Smooth muscle cell (in vitro differentiated cells): ENCODE measurements around the gene PIK3CG. TPM values are rescaled to one million over a fixed set of nuclear protein-coding genes. Genes with fewer than 3 reads are reported as not detected.

Source experiments
- DNase-seq: peaks from one replicate; lab custom pipeline; 2025; ENCODE audit not compliant: unreplicated experiment; lab: John Stamatoyannopoulos, UW
- H2AFZ ChIP-seq: fragments of 200-600 bp; sonication (generic); 2 replicates; pipeline ENCODE4 v1.6.0; 2016; ENCODE audit warnings: antibody characterized with exemption, low read depth, mild to moderate bottlenecking
- H3F3A ChIP-seq: fragments of 200-600 bp; sonication (generic); 2 replicates; pipeline ENCODE4 v1.6.0; 2017; ENCODE audit warnings: antibody characterized with exemption, low read depth
- H3K27ac ChIP-seq: fragments of 200-600 bp; sonication (generic); 2 replicates; pipeline ENCODE4 v1.5.1; 2016; ENCODE audit warnings: low read depth, mild to moderate bottlenecking
- H3K27me3 ChIP-seq: fragments of 200-600 bp; sonication (generic); 2 replicates; pipeline ENCODE4 v1.6.1; 2016; ENCODE audit warnings: low read depth, mild to moderate bottlenecking
- H3K36me3 ChIP-seq: fragments of 200-600 bp; sonication (generic); 2 replicates; pipeline ENCODE4 v1.5.1; 2016; ENCODE audit warnings: low read depth
- H3K4me1 ChIP-seq: fragments of 200-600 bp; sonication (generic); 2 replicates; pipeline ENCODE4 v1.5.1; 2016; ENCODE audit warnings: low read depth
- H3K4me2 ChIP-seq: fragments of 200-600 bp; sonication (generic); 2 replicates; pipeline ENCODE4 v1.6.0; 2016; ENCODE audit warnings: mild to moderate bottlenecking
- H3K4me3 ChIP-seq: fragments of 200-600 bp; sonication (generic); 2 replicates; pipeline ENCODE4 v1.5.1; 2016; ENCODE audit warnings: mild to moderate bottlenecking
- H3K79me2 ChIP-seq: fragments of 200-600 bp; sonication (generic); 2 replicates; pipeline ENCODE4 v1.6.0; 2016; ENCODE audit warnings: low read depth, mild to moderate bottlenecking
- H3K9ac ChIP-seq: fragments of 200-600 bp; sonication (generic); 2 replicates; pipeline ENCODE4 v1.6.0; 2016; ENCODE audit warnings: low read depth
- H3K9me3 ChIP-seq: fragments of 200-600 bp; sonication (generic); replicated peaks from 2 replicates; pipeline ENCODE4 v1.5.1; 2016; ENCODE audit warnings: low read depth
- H4K20me1 ChIP-seq: fragments of 200-600 bp; sonication (generic); 2 replicates; pipeline ENCODE4 v1.6.0; 2016; ENCODE audit warnings: low read depth
- WGBS: methylation state at CpG from one replicate; pipeline ENCODE4 v1.1.7; 2016; ENCODE audit warnings: low lambda C conversion rate; 5-methylcytosine and 5-hydroxymethylcytosine counted together
- polyA plus RNA-seq: library from polyadenylated mRNA; unstranded; fragments of >200 nt; fragmentation: Nextera tagmentation; extraction: Ambion mirVana; gene quantifications from 2 replicates; pipeline ENCODE4 v1.2.1, GENCODE V29; 2016
- total RNA-seq: library from RNA; depleted of rRNA; stranded (reverse); fragments of >200 nt; gene quantifications from 2 replicates; pipeline ENCODE4 v1.2.3, GENCODE V29; 2014
- TF ChIP-seq, protein P1 (sequence below): fragments of 200-600 bp; sonication (generic); IDR thresholded peaks from 2 replicates; pipeline ENCODE4 v1.5.1; 2017; ENCODE audit warnings: borderline replicate concordance, mild to moderate bottlenecking, antibody characterized with exemption; ENCODE audit not compliant: insufficient read depth, poor library complexity, severe bottlenecking

PIK3CG gene
- total and polyA plus RNA-seq, 2 experiments from 2014 or later = not detected

DNA sequence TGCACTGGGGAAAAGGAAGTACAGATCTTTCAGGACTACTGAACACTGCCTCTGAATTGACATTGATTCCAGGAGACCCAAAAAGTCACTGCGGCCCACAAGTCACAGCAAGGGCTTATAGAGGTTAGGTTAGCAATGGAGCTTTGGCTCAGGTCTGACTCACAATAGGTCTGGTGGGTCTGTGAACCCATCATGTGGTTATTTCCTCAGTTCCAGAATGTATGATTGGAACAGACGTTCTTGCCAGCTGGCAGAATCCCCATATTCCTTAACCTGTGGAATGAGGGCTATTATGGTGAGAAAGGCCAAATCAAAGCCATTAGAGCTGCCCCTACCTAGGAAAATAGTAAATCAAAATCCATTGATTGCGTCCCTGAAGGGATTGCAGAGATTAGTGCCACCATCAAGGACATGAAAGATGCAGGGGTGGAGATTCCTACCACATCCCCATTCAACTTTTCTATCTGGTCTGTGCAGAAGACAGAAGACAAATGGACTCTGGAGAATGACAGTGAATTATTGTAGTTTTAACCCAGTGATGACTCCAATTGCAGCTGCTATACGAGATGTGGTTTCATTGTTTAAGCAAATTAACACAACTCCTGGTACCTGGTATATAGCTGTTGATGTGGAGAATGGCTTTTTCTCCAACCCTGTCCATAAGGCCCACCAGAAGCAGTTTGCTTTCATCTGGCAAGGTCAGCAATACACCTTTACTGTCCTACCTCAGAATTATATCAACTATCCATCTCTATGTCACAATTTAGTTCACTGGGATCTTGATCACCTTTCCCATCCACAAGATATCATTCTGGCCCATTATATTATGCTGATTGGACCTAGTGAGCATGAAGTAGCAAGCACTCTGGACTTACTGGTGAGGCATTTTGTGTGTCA, 44.5 kb upstream of the PIK3CG start:
- Histone ChIP-seq H3K9me3 (no peaks in the 10 kb centered on the region), H3F3A (no peaks in the 10 kb centered on the region), H3K4me1 (no peaks in the 10 kb centered on the region), H4K20me1 (no peaks in the 10 kb centered on the region), H3K9ac (no peak overlapping the region), H3K79me2 (no peaks in the 10 kb centered on the region), H3K4me3 (no peak overlapping the region), H3K27me3 (no peaks in the 10 kb centered on the region), H2AFZ (no peak overlapping the region), H3K27ac (no peak overlapping the region), H3K36me3 (no peaks in the 10 kb centered on the region), H3K4me2 (no peak overlapping the region)
- no peak for DNase-seq
- TF ChIP-seq, protein P1, sequence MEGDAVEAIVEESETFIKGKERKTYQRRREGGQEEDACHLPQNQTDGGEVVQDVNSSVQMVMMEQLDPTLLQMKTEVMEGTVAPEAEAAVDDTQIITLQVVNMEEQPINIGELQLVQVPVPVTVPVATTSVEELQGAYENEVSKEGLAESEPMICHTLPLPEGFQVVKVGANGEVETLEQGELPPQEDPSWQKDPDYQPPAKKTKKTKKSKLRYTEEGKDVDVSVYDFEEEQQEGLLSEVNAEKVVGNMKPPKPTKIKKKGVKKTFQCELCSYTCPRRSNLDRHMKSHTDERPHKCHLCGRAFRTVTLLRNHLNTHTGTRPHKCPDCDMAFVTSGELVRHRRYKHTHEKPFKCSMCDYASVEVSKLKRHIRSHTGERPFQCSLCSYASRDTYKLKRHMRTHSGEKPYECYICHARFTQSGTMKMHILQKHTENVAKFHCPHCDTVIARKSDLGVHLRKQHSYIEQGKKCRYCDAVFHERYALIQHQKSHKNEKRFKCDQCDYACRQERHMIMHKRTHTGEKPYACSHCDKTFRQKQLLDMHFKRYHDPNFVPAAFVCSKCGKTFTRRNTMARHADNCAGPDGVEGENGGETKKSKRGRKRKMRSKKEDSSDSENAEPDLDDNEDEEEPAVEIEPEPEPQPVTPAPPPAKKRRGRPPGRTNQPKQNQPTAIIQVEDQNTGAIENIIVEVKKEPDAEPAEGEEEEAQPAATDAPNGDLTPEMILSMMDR = no peak
- 70% methylated on average over 4 of the region's 4 CpGs for WGBS

DNA sequence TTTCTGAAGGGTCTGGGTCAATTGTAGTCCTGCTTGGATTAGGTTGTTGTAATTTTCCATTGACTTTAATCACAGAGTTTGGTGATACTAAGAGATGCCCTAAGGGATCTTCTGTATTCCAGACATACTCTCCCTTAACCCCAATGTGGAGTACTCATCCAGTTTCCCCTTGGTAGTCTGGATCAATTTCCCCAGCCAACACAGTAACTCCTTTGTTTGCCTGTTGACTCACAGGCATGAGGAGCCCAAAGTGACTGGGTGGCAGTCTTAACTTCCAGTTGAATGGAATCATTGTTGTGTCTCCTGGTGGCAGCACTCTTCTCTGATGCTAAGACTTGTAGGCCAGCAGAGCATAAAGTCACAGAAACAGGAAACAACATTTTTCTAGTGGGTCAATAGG, 41.5 kb upstream of the PIK3CG start:
- no peak overlapping the region for H3K4me3 ChIP-seq
- H3K27me3 ChIP-seq = no peaks in the 10 kb centered on the region
- no peaks in the 10 kb centered on the region for H4K20me1 ChIP-seq
- H3K27ac ChIP-seq = peak overlapping the region; percentile 58
- H3F3A ChIP-seq = no peaks in the 10 kb centered on the region
- H3K9me3 ChIP-seq = no peaks in the 10 kb centered on the region
- no peaks in the 10 kb centered on the region for H3K79me2 ChIP-seq
- H3K9ac ChIP-seq = no peak overlapping the region
- H3K36me3 ChIP-seq = no peaks in the 10 kb centered on the region
- TF ChIP-seq, protein P1 = no peak
- DNase-seq = no peak
- no peaks in the 10 kb centered on the region for H3K4me1 ChIP-seq
- no peak overlapping the region for H2AFZ ChIP-seq
- no peak overlapping the region for H3K4me2 ChIP-seq

DNA sequence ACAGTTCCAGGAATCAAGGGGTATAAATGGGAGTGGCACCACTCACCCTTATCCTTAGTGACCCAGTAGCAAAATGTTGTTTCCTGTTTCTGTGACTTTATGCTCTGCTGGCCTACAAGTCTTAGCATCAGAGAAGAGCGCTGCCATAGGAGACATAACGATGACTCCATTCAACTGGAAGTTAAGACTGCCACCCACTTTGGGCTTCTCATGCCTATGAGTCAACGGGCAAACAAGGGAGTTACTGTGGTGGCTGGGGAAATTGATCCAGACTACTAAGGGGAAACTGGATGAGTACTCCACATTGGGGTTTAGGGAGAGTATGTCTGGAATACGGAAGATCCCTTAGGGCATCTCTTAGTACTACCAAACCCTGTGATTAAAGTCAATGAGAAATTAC, 40.6 kb upstream of the PIK3CG start:
- 74% methylated on average over 4 of the region's 4 CpGs for WGBS
- no peaks in the 10 kb centered on the region for H3K27me3 ChIP-seq
- H3K36me3 ChIP-seq = no peaks in the 10 kb centered on the region
- H4K20me1 ChIP-seq = no peaks in the 10 kb centered on the region
- no peaks in the 10 kb centered on the region for H3K9me3 ChIP-seq
- no peak overlapping the region for H3K4me3 ChIP-seq
- H3K9ac ChIP-seq = no peak overlapping the region
- TF ChIP-seq, protein P1 = no peak
- H3K79me2 ChIP-seq = no peaks in the 10 kb centered on the region
- no peak for DNase-seq
- no peak overlapping the region for H3K4me2 ChIP-seq
- peak overlapping the region; percentile 58 for H3K27ac ChIP-seq
- no peaks in the 10 kb centered on the region for H3F3A ChIP-seq
- no peak overlapping the region for H2AFZ ChIP-seq
- no peaks in the 10 kb centered on the region for H3K4me1 ChIP-seq

DNA sequence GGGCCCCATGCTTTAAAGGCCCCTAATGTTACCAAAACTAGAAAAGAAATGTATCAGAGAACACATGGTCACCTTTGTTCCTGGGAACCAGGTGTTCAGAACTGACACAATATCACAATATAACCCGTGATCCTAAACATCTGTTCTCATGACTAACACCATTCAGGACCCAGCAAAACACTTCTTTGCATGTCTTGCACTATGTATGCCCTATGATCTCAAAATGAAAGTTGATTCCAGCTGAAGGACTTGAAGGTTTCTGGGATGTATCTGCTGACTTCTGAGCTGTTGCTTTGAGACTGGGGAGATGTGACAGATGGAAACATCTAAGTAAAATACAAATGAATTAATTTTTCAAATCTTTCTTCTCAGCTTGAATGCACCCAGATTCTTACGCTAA, 37.5 kb upstream of the PIK3CG start:
- H3K9ac ChIP-seq = no peak overlapping the region
- WGBS = 88% methylated on average over 2 of the region's 2 CpGs
- no peak overlapping the region for H2AFZ ChIP-seq
- H4K20me1 ChIP-seq = no peaks in the 10 kb centered on the region
- H3K4me1 ChIP-seq = no peaks in the 10 kb centered on the region
- H3F3A ChIP-seq = no peaks in the 10 kb centered on the region
- H3K27me3 ChIP-seq = no peaks in the 10 kb centered on the region
- H3K27ac ChIP-seq = no peak overlapping the region
- H3K79me2 ChIP-seq = no peaks in the 10 kb centered on the region
- TF ChIP-seq, protein P1 = no peak
- no peak overlapping the region for H3K4me3 ChIP-seq
- no peaks in the 10 kb centered on the region for H3K9me3 ChIP-seq
- DNase-seq = no peak
- no peak overlapping the region for H3K4me2 ChIP-seq
- no peaks in the 10 kb centered on the region for H3K36me3 ChIP-seq
